Measurements from ENCODE around the gene GRID2.

GRCh38 chr4:93751411-93751810 is 1447.6 kb downstream of the GRID2 start:
- TF ChIP-seq POLR2AphosphoS5 (IDR thresholded peaks at IDR 0.05; ENCODE audit: low read depth, low read length) (no peak), POLR2A (IDR thresholded peaks at IDR 0.05; ENCODE audit: low read depth, low read length) (no peak), TAF1 (IDR thresholded peaks at IDR 0.05; ENCODE audit: borderline replicate concordance, low read depth, low read length) (no peak)
